SU-DHL-6 (cell line): ENCODE results near the gene DCC.

Experiments used
- H2AFZ ChIP-seq: fragments of 200-600 bp; sonication (generic); 2 replicates; pipeline ENCODE4 v1.6.1; 2014; ENCODE audit warnings: low read depth, mild to moderate bottlenecking, moderate library complexity, mixed read lengths, antibody characterized with exemption, low read length; ENCODE audit not compliant: severe bottlenecking
- H3F3A ChIP-seq: fragments of 200-600 bp; shearing (Covaris generic); 2 replicates; pipeline ENCODE4 v1.6.0; 2016; ENCODE audit warnings: antibody characterized with exemption, mild to moderate bottlenecking; ENCODE audit not compliant: insufficient read depth
- H3K27ac ChIP-seq: fragments of 200-600 bp; sonication (generic); 2 replicates; pipeline ENCODE4 v1.5.1; 2016; ENCODE audit warnings: low read depth, mild to moderate bottlenecking, low read length, moderate library complexity, mixed read lengths
- H3K27me3 ChIP-seq: fragments of 200-600 bp; sonication (generic), shearing (Covaris generic); 2 replicates; pipeline ENCODE4 v1.6.0; 2014; ENCODE audit warnings: mild to moderate bottlenecking, low read length
- H3K36me3 ChIP-seq: fragments of 200-600 bp; sonication (generic); 2 replicates; pipeline ENCODE4 v1.6.1; 2014; ENCODE audit warnings: mild to moderate bottlenecking, low read length, mixed read lengths
- H3K4me2 ChIP-seq: fragments of 300-600, 200-600 bp; shearing (Covaris generic), sonication (generic); 2 replicates; pipeline ENCODE4 v1.6.0; 2014; ENCODE audit warnings: low read length, low read depth, mild to moderate bottlenecking; ENCODE audit not compliant: poor library complexity, severe bottlenecking
- H3K4me3 ChIP-seq: fragments of 200-600 bp; sonication (generic); 2 replicates; pipeline ENCODE4 v1.5.1; 2014; ENCODE audit warnings: antibody characterized with exemption, low read length, mild to moderate bottlenecking, mixed read lengths; ENCODE audit not compliant: insufficient read depth, poor library complexity, severe bottlenecking
- H3K79me2 ChIP-seq: fragments of 200-600 bp; sonication (generic); 2 replicates; pipeline ENCODE4 v1.6.1; 2014; ENCODE audit warnings: mild to moderate bottlenecking, low read length, moderate library complexity; ENCODE audit not compliant: insufficient read depth
- H3K9ac ChIP-seq: fragments of 200-600 bp; sonication (generic); 2 replicates; pipeline ENCODE4 v1.7.0; 2014; ENCODE audit warnings: mild to moderate bottlenecking, low read length
- H3K9me2 ChIP-seq: fragments of 200-600 bp; sonication (generic); replicated peaks from 2 replicates; pipeline ENCODE4 v1.6.1; 2014; ENCODE audit warnings: low read length; ENCODE audit not compliant: insufficient read depth
- H3K9me3 ChIP-seq: fragments of 200-600 bp; sonication (generic); 2 replicates; pipeline ENCODE4 v1.6.1; 2014; ENCODE audit warnings: low read length, mixed read lengths; ENCODE audit not compliant: insufficient read depth
- H4K20me1 ChIP-seq: fragments of 200-600 bp; sonication (generic); 2 replicates; pipeline ENCODE4 v1.6.1; 2014; ENCODE audit warnings: low read depth, mild to moderate bottlenecking, antibody characterized with exemption, low read length, moderate library complexity, mixed read lengths
- CTCF ChIP-seq: fragments of 200-600 bp; sonication (generic); IDR thresholded peaks from one replicate; pipeline ENCODE4 v1.5.1; 2017; ENCODE audit warnings: antibody characterized with exemption, mild to moderate bottlenecking, low read length, moderate library complexity; ENCODE audit not compliant: insufficient read depth, poor library complexity, severe bottlenecking
- EZH2phosphoT487 ChIP-seq: fragments of 200-600 bp; sonication (generic), shearing (Covaris generic); conservative IDR thresholded peaks from 2 replicates; pipeline ENCODE4 v1.6.1; 2018; ENCODE audit warnings: mild to moderate bottlenecking, antibody characterized with exemption, low read length, moderate library complexity, mixed read lengths

The DCC gene

GRCh38 chr18:52339891-52340371, at the start of gene DCC:
Gene DCC (plus strand): TSS chr18:52340197. CDS start chr18:52340788, 591 bp downstream.
- no peaks in the 10 kb centered on the region; the same call in 1 of the 2 replicates for H3K27me3 ChIP-seq
- H3K79me2 ChIP-seq: no peaks in the 10 kb centered on the region
- no peak within 1 kb of the TSS for H3K4me2 ChIP-seq
- no peaks in the 10 kb centered on the region for H4K20me1 ChIP-seq
- no peak for TF ChIP-seq CTCF
- TF ChIP-seq EZH2phosphoT487: no peak
- H3K36me3 ChIP-seq: no peaks in the 10 kb centered on the region
- no peak within 1 kb of the TSS for H2AFZ ChIP-seq
- H3K27ac ChIP-seq: no peak within 1 kb of the TSS
- H3K9ac ChIP-seq: no peak within 1 kb of the TSS
- no peaks in the 10 kb centered on the region for H3K9me3 ChIP-seq
- no peaks in the 10 kb centered on the region for H3F3A ChIP-seq
- no peaks in the 10 kb centered on the region for H3K9me2 ChIP-seq
- H3K4me3 ChIP-seq: no peak within 1 kb of the TSS

GRCh38 chr18:52310651-52311050, 29.3 kb upstream of the DCC start:
- TF ChIP-seq EZH2phosphoT487 (no peak), CTCF (no peak)
- Histone ChIP-seq H3K27ac (no peak overlapping the region), H3K9me2 (0 out of 2 replicates have a peak, but pooled peaks cover 4% of the 10 kb centered on the region), H3K79me2 (no peaks in the 10 kb centered on the region), H3K9ac (no peak overlapping the region), H2AFZ (no peak overlapping the region), H3F3A (no peaks in the 10 kb centered on the region), H3K27me3 (no peaks in the 10 kb centered on the region), H4K20me1 (no peaks in the 10 kb centered on the region), H3K9me3 (no peaks in the 10 kb centered on the region), H3K4me2 (no peak overlapping the region), H3K36me3 (no peaks in the 10 kb centered on the region), H3K4me3 (no peak overlapping the region)

GRCh38 chr18:52311331-52311730, 28.7 kb upstream of the DCC start:
- H3F3A ChIP-seq: no peaks in the 10 kb centered on the region
- no peak overlapping the region for H3K9ac ChIP-seq
- no peak overlapping the region for H2AFZ ChIP-seq
- H3K9me2 ChIP-seq: 0 out of 2 replicates have a peak, but pooled peaks cover 4% of the 10 kb centered on the region
- no peaks in the 10 kb centered on the region for H3K36me3 ChIP-seq
- H3K79me2 ChIP-seq: no peaks in the 10 kb centered on the region
- H3K9me3 ChIP-seq: no peaks in the 10 kb centered on the region
- no peak overlapping the region for H3K27ac ChIP-seq
- H3K27me3 ChIP-seq: no peaks in the 10 kb centered on the region
- no peaks in the 10 kb centered on the region for H4K20me1 ChIP-seq
- no peak overlapping the region for H3K4me2 ChIP-seq
- no peak overlapping the region for H3K4me3 ChIP-seq
- TF ChIP-seq CTCF: no peak
- TF ChIP-seq EZH2phosphoT487: no peak
